HG02642 (cell line): ENCODE results near the gene CDK5RAP2.
"Not testable (repeated sequence)": the region's sequence is repeated elsewhere in the genome, so short reads cannot be mapped to it uniquely, and the experiment has no call there.

ENCODE experiments used
- ATAC-seq: cut with Tn5 transposase; IDR thresholded peaks from one replicate; pipeline ENCODE4 v1.9.1; 2021; ENCODE audit warnings: mild to moderate bottlenecking; ENCODE audit not compliant: unreplicated experiment, poor library complexity

CDK5RAP2 gene

GRCh38 chr9:120555839-120556238, 24.1 kb downstream of the CDK5RAP2 start:
- no peak for ATAC-seq

DNA sequence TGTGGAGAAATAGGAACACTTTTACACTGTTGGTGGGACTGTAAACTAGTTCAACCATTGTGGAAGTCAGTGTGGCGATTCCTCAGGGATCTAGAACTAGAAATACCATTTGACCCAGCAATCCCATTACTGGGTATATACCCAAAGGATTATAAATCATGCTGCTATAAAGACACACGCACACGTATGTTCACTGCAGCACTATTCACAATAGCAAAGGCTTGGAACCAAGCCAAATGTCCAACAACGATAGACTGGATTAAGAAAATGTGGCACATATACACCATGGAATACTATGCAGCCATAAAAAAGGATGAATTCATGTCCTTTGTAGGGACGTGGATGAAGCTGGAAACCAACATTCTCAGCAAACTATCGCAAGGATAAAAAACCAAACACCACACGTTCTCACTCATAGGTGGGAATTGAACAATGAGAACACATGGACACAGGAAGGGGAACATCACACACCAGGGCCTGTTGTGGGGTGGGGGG, 27.7 kb downstream of the CDK5RAP2 start:
- not testable (repeated sequence) for ATAC-seq

- no peak for ATAC-seq
Measured at GRCh38 chr9:120545701-120546550, 34.0 kb downstream of the CDK5RAP2 start.

DNA sequence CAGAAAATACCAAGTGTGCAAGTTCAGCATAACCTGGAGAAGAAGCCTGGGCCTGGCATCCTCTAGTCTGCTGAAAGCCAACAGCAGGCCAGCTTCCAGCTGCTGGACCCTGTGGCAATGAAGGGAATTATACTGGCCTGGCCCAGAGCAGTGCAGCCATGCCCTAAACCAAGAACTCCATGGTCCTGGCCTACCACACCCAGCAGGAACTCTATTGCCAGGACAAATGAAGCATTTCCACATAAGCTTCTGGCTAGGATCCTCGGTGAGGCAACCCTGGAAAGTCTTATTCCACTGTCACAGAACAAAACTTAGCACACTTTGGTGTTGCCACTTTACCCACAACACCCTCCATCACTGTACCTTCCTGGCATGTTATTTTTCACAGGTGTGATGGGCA, 35.5 kb downstream of the CDK5RAP2 start:
- ATAC-seq: no peak

- ATAC-seq: no peak
Measured at GRCh38 chr9:120542701-120543490, 37.1 kb downstream of the CDK5RAP2 start.

GRCh38 chr9:120541921-120542320, 38.0 kb downstream of the CDK5RAP2 start:
- no peak for ATAC-seq

GRCh38 chr9:120539951-120540350, 40.0 kb downstream of the CDK5RAP2 start:
- no peak for ATAC-seq

DNA sequence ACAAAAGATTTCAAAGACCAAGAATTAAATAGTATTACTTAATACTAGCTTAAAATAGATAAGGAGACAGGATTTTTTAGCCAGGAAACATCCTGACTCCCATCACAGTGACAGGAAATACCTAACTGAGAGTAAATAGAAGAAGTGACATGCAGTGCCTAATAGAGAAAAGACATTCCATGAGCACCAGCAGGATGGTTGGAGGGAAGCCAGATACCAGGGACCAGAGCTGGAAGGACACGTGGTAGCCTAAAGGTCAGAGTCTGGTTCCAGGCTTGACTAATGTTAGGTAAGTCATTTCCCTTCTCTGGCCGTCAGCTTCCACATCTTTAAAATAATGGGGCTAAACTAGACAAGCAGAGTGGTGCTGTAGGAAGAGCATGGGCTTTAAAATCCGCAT, 41.6 kb downstream of the CDK5RAP2 start:
- no peak for ATAC-seq

GRCh38 chr9:120536949-120537640, 42.9 kb downstream of the CDK5RAP2 start:
- no peak for ATAC-seq

- no peak for ATAC-seq
Measured at GRCh38 chr9:120536094-120536493, 43.9 kb downstream of the CDK5RAP2 start.

GRCh38 chr9:120534266-120534665, 45.7 kb downstream of the CDK5RAP2 start:
- ATAC-seq: no peak

DNA sequence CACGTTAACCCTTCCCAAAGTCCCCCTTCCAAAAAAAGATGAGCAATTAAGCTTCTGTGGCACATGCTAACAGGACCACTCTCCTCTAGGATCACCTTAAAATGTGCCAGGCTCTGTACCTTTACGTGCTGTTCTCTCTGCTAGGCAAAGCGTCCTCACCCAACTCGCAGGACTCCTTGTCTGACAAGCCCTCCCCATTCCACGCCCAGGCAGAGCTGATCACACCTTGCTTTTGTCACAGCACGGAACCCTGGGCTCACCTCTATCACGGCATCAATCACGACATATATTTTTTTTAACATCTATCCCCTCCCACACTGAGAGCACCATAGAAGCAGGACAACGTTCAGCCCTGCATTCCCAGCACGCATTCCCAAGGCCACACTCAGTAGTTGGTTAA, 47.1 kb downstream of the CDK5RAP2 start:
- ATAC-seq: no peak

- no peak for ATAC-seq
Measured at GRCh38 chr9:120532475-120532874, 47.5 kb downstream of the CDK5RAP2 start.

- no peak for ATAC-seq
Measured at GRCh38 chr9:120531683-120532300, 48.2 kb downstream of the CDK5RAP2 start.

GRCh38 chr9:120530220-120530832, 49.6 kb downstream of the CDK5RAP2 start:
- not testable (repeated sequence) for ATAC-seq

DNA sequence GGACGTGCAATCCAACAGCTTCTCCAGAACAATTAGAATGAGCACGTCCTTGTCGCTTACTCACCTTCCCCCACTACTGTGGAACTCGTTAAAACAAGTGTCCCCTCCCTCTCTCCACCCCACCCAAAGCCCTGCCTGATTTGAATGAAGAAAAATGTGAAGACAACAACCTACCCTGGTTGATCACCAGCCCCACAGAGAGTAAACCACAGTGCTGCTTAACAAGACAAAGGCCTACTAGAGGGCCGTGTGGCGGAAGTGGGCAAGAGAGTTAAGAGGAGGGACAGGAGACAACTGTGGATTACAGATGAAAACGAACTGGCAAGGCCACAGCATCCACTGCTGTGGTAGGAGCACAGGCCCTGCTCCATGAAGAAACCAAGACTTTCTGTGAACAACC, 51.1 kb downstream of the CDK5RAP2 start:
- no peak for ATAC-seq

- ATAC-seq: no peak
Measured at GRCh38 chr9:120528327-120528726, 51.6 kb downstream of the CDK5RAP2 start.

GRCh38 chr9:120526534-120526933, 53.4 kb downstream of the CDK5RAP2 start:
- ATAC-seq: no peak

GRCh38 chr9:120524863-120525262, 55.1 kb downstream of the CDK5RAP2 start:
- no peak for ATAC-seq

GRCh38 chr9:120524038-120524437, 55.9 kb downstream of the CDK5RAP2 start:
- no peak for ATAC-seq
